ENCODE results near the gene UHRF2. TPM values are rescaled to one million over a fixed set of nuclear protein-coding genes. Genes with fewer than 3 reads are reported as not detected.

UHRF2 gene
- total and polyA plus RNA-seq, 2 of the 4 experiments (the other 2 are of a cell fraction) = 27.6 to 37.3 TPM

DNA sequence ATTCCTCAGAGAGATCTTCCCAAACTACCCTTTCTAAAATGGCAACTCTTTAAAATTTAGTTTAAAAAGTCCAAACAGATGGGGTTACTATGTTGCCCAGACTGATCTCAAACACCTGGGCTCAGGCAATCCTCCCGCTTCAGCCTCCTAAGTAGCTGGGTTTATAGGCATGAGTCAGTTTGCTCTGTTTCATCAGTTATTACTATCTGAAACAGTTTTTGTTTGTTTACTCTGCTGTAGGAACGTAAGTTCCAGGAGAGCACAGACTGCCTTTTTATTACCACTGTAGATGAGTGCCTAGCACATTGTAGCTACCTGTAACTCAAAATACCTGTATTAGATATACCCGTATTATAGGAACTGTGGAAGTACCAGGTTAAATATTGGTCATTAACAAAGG, 89.4 kb downstream of the UHRF2 start:
- CTCF ChIA-PET = interaction anchor here (0.6 to 1.1 kb wide), 2 partner anchors 79 to 148 kb away, joined by 3 read pairs; no protein-coding TSS in a partner anchor
- H3K79me1 ChIP-seq (ENCODE audit: low read depth in 1 of 2, low read length in 2 of 2) = peaks cover 18 to 19% of the 10 kb centered on the region in 2 experiments
- peak; percentile 45 for DNase-seq
- no peak overlapping the region for H2BK15ac ChIP-seq (ENCODE audit: low read depth, low read length)
- no peak overlapping the region for H3K14ac ChIP-seq (replicated peaks; ENCODE audit: low read depth, low read length)
- H3K4ac ChIP-seq (ENCODE audit: low read depth, low read length) = no peak overlapping the region
- H2AK9ac ChIP-seq (replicated peaks; ENCODE audit: low read depth, low read length, poor library complexity) = no peak overlapping the region
- peaks cover 30% of the 10 kb centered on the region for H3K36me3 ChIP-seq (ENCODE audit: control insufficient read depth, insufficient read depth, low read length)
- no peak overlapping the region for H3K27ac ChIP-seq (ENCODE audit: insufficient read depth, low read length)
- no peak overlapping the region for H3K18ac ChIP-seq (ENCODE audit: low read depth, low read length)
- no peaks in the 10 kb centered on the region for H4K20me1 ChIP-seq (ENCODE audit: insufficient read depth, low read length)
- no peaks in the 10 kb centered on the region for H3K9me3 ChIP-seq (ENCODE audit: control insufficient read depth, insufficient read depth, low read length)
- TF ChIP-seq CHD1 (IDR thresholded peaks at IDR 0.05; ENCODE audit: low read depth, low read length) (no peak), POLR2A (IDR thresholded peaks at IDR 0.05; ENCODE audit: low read depth, low read length) (no peak), RAD21 (IDR thresholded peaks at IDR 0.05; ENCODE audit: low read length) (no peak), USF2 (IDR thresholded peaks at IDR 0.05; ENCODE audit: low read depth, low read length) (no peak), MAZ (IDR thresholded peaks at IDR 0.05; ENCODE audit: borderline replicate concordance, low read depth, low read length) (no peak), SMC3 (IDR thresholded peaks at IDR 0.05; ENCODE audit: low read depth, low read length) (no peak), RFX5 (IDR thresholded peaks at IDR 0.05; ENCODE audit: low read depth, low read length) (no peak), MXI1 (IDR thresholded peaks at IDR 0.05; ENCODE audit: borderline replicate concordance, low read depth, low read length) (no peak), NFE2L2 (IDR thresholded peaks at IDR 0.05; ENCODE audit: low read depth, low read length) (no peak)
- TF ChIP-seq, protein P1, sequence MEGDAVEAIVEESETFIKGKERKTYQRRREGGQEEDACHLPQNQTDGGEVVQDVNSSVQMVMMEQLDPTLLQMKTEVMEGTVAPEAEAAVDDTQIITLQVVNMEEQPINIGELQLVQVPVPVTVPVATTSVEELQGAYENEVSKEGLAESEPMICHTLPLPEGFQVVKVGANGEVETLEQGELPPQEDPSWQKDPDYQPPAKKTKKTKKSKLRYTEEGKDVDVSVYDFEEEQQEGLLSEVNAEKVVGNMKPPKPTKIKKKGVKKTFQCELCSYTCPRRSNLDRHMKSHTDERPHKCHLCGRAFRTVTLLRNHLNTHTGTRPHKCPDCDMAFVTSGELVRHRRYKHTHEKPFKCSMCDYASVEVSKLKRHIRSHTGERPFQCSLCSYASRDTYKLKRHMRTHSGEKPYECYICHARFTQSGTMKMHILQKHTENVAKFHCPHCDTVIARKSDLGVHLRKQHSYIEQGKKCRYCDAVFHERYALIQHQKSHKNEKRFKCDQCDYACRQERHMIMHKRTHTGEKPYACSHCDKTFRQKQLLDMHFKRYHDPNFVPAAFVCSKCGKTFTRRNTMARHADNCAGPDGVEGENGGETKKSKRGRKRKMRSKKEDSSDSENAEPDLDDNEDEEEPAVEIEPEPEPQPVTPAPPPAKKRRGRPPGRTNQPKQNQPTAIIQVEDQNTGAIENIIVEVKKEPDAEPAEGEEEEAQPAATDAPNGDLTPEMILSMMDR (conservative IDR thresholded peaks at IDR 0.05; ENCODE audit: low read depth, low read length) = no peak
- intact Hi-C loops (cut with micrococcal nuclease) = no loop called here
- POLR2A ChIA-PET (ENCODE audit: unreplicated experiment) = no interaction called here
- in situ Hi-C loops (cut with MboI; ENCODE audit: low sequenced_read_pairs) = no loop called here
- dilution Hi-C loops (cut with HindIII; ENCODE audit: low sequenced_read_pairs, unreplicated experiment) = no loop called here
- no peak overlapping the region for H3K23ac ChIP-seq (ENCODE audit: low read depth, low read length)
- H4K91ac ChIP-seq (ENCODE audit: insufficient read depth, low read depth, low read length) = no peak overlapping the region
- peaks cover 8% of the 10 kb centered on the region for H3K9me1 ChIP-seq (ENCODE audit: insufficient read depth, low read length)
- H3K4me2 ChIP-seq (ENCODE audit: low read depth, low read length) = no peak overlapping the region
- no peak overlapping the region for H3K9ac ChIP-seq (ENCODE audit: low read depth, low read length)
- peak; percentile 18; the same call in 1 of the 2 replicates for ATAC-seq (ENCODE audit: low read depth)
- no peak overlapping the region for H2AK5ac ChIP-seq (ENCODE audit: low read depth, low read length)
- WGBS, 2 experiments (ENCODE audit: extremely low coverage in 2 of 2, insufficient read length in 1 of 2) = no CpG with 5 or more reads among the region's 3 CpGs
- no peak overlapping the region for H4K8ac ChIP-seq (ENCODE audit: low read depth in 2 of 2, low read length in 2 of 2)
- H2BK5ac ChIP-seq (ENCODE audit: low read depth, low read length, poor library complexity, severe bottlenecking) = no peak overlapping the region
- H3K27me3 ChIP-seq (ENCODE audit: control insufficient read depth, insufficient read depth, low read length) = no peaks in the 10 kb centered on the region
- H2AFZ ChIP-seq (replicated peaks; ENCODE audit: low read length, poor library complexity) = no peak overlapping the region
- H2BK120ac ChIP-seq (ENCODE audit: low read depth, low read length) = no peak overlapping the region
- H4K5ac ChIP-seq (ENCODE audit: low read depth, low read length) = no peak overlapping the region
- BruUV-seq (replicated peaks) = no TSS peak
- H3K4me3 ChIP-seq (ENCODE audit: insufficient read depth, low read depth, low read length) = no peak overlapping the region
- no peak overlapping the region for H3K56ac ChIP-seq (ENCODE audit: extremely low read depth, insufficient read depth, low read length)
- peaks cover 8% of the 10 kb centered on the region for H3K4me1 ChIP-seq (ENCODE audit: control insufficient read depth, insufficient read depth, low read length)
- no peak overlapping the region for H2BK20ac ChIP-seq (ENCODE audit: low read depth, low read length)
